ENCODE measurements around the gene HNRNPA1. TPM values are rescaled to one million over a fixed set of nuclear protein-coding genes. Genes with fewer than 3 reads are reported as not detected.

HNRNPA1 gene
- total and polyA plus RNA-seq, 2 of the 4 experiments (the other 2 are of a cell fraction): 747 to 1,409 TPM

DNA sequence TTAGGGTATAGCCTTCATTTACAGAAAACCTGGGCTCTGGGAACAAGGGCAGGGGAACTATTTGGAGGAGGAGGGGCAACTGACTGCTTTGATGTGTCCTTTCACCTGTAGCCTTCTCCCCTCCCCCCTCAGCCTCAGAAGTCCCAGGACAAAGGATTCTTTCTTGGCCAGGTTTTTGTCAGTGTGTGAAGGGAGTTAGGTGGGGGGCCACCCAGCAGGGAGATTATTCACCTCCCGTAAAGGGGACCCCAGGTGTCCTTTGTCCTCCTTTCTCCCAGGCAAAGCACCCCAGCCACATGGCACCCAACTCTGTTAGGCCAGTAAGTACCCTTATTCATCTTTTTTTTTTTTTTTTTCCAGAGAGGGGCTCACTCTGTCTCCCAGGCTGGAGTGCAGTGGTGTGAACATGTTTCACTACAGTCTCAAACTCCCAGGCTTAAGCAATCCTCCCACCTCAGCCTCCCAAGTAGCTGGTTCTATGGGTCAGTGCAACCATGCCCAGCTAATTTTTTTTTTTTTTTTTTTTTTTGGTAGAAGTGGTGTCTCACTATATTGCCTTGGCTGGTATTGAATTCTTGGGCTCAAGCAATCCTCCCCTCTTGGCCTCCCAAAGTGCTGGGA, 21.0 kb downstream of the HNRNPA1 start:
- POLR2A ChIA-PET (ENCODE audit: unreplicated experiment): interaction anchor here (0.6 kb wide), 1 partner anchor 55 kb away, joined by 6 read pairs; no protein-coding TSS in a partner anchor
- no peak overlapping the region for H3K27ac ChIP-seq (ENCODE audit: insufficient read depth, low read length)
- H3K4me2 ChIP-seq (ENCODE audit: low read depth, low read length): no peak overlapping the region
- no peaks in the 10 kb centered on the region for H3K9me3 ChIP-seq (ENCODE audit: control insufficient read depth, insufficient read depth, low read length)
- H3K36me3 ChIP-seq (ENCODE audit: control insufficient read depth, insufficient read depth, low read length): no peaks in the 10 kb centered on the region
- H3K4me3 ChIP-seq (ENCODE audit: insufficient read depth, low read depth, low read length): no peak overlapping the region
- intact Hi-C loops (cut with micrococcal nuclease): no loop called here
- H2AK5ac ChIP-seq (ENCODE audit: low read depth, low read length): no peak overlapping the region
- ATAC-seq (ENCODE audit: low read depth) (no peak), DNase-seq (no peak)
- no peak overlapping the region for H2BK5ac ChIP-seq (ENCODE audit: low read depth, low read length, poor library complexity, severe bottlenecking)
- H2BK20ac ChIP-seq (ENCODE audit: low read depth, low read length): no peak overlapping the region
- H4K91ac ChIP-seq (ENCODE audit: insufficient read depth, low read depth, low read length): no peak overlapping the region
- BruUV-seq (replicated peaks): no TSS peak
- peaks cover 38% of the 10 kb centered on the region for H3K27me3 ChIP-seq (ENCODE audit: control insufficient read depth, insufficient read depth, low read length)
- no CpG with 5 or more reads among the region's 1 CpG for WGBS, 2 experiments (ENCODE audit: extremely low coverage in 2 of 2, insufficient read length in 1 of 2)
- 0 out of 2 replicates have a peak, but pooled peaks cover 3% of the 10 kb centered on the region for H3K9me1 ChIP-seq (ENCODE audit: insufficient read depth, low read length)
- TF ChIP-seq, protein P1, sequence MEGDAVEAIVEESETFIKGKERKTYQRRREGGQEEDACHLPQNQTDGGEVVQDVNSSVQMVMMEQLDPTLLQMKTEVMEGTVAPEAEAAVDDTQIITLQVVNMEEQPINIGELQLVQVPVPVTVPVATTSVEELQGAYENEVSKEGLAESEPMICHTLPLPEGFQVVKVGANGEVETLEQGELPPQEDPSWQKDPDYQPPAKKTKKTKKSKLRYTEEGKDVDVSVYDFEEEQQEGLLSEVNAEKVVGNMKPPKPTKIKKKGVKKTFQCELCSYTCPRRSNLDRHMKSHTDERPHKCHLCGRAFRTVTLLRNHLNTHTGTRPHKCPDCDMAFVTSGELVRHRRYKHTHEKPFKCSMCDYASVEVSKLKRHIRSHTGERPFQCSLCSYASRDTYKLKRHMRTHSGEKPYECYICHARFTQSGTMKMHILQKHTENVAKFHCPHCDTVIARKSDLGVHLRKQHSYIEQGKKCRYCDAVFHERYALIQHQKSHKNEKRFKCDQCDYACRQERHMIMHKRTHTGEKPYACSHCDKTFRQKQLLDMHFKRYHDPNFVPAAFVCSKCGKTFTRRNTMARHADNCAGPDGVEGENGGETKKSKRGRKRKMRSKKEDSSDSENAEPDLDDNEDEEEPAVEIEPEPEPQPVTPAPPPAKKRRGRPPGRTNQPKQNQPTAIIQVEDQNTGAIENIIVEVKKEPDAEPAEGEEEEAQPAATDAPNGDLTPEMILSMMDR (conservative IDR thresholded peaks at IDR 0.05; ENCODE audit: low read depth, low read length): no peak
- TF ChIP-seq, protein P2, sequence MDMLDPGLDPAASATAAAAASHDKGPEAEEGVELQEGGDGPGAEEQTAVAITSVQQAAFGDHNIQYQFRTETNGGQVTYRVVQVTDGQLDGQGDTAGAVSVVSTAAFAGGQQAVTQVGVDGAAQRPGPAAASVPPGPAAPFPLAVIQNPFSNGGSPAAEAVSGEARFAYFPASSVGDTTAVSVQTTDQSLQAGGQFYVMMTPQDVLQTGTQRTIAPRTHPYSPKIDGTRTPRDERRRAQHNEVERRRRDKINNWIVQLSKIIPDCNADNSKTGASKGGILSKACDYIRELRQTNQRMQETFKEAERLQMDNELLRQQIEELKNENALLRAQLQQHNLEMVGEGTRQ (IDR thresholded peaks at IDR 0.05; ENCODE audit: low read depth, low read length): no peak
- TF ChIP-seq CEBPB (IDR thresholded peaks at IDR 0.05; ENCODE audit: low read depth, low read length): no peak
- no peak for TF ChIP-seq SMC3 (IDR thresholded peaks at IDR 0.05; ENCODE audit: low read depth, low read length)
- TF ChIP-seq FOS (IDR thresholded peaks at IDR 0.05; ENCODE audit: low read depth, low read length): no peak
- TF ChIP-seq MAZ (IDR thresholded peaks at IDR 0.05; ENCODE audit: borderline replicate concordance, low read depth, low read length): no peak
- no peak for TF ChIP-seq BHLHE40 (IDR thresholded peaks at IDR 0.05; ENCODE audit: low read depth, low read length)
- TF ChIP-seq POLR2A (IDR thresholded peaks at IDR 0.05; ENCODE audit: low read depth, low read length): no peak
- TF ChIP-seq CHD1 (IDR thresholded peaks at IDR 0.05; ENCODE audit: low read depth, low read length): no peak
- TF ChIP-seq NFE2L2 (IDR thresholded peaks at IDR 0.05; ENCODE audit: low read depth, low read length): no peak
- TF ChIP-seq MAFK (IDR thresholded peaks at IDR 0.05; ENCODE audit: low read depth, low read length): no peak
- no peak overlapping the region; the same call in 1 of the 2 replicates for H3K23ac ChIP-seq (ENCODE audit: low read depth, low read length)
- no peak overlapping the region for H3K14ac ChIP-seq (replicated peaks; ENCODE audit: low read depth, low read length)
- no peak overlapping the region for H3K4ac ChIP-seq (ENCODE audit: low read depth, low read length)
- H4K5ac ChIP-seq (ENCODE audit: low read depth, low read length): no peak overlapping the region
- H3K79me1 ChIP-seq (ENCODE audit: low read depth in 1 of 2, low read length in 2 of 2): no peaks in the 10 kb centered on the region
- dilution Hi-C loops (cut with HindIII; ENCODE audit: low sequenced_read_pairs, unreplicated experiment): no loop called here
- no peak overlapping the region for H3K9ac ChIP-seq (ENCODE audit: low read depth, low read length)
- H3K4me1 ChIP-seq (ENCODE audit: control insufficient read depth, insufficient read depth, low read length): peaks cover 9% of the 10 kb centered on the region
- no peak overlapping the region for H3K18ac ChIP-seq (ENCODE audit: low read depth, low read length)
- H2BK15ac ChIP-seq (ENCODE audit: low read depth, low read length): no peak overlapping the region
- no peak overlapping the region; a peak in 1 of 4 replicates for H4K8ac ChIP-seq (ENCODE audit: low read depth in 2 of 2, low read length in 2 of 2)
- H2AFZ ChIP-seq (replicated peaks; ENCODE audit: low read length, poor library complexity): no peak overlapping the region
- no peak overlapping the region for H2BK120ac ChIP-seq (ENCODE audit: low read depth, low read length)
- in situ Hi-C loops (cut with MboI; ENCODE audit: low sequenced_read_pairs): no loop called here
- CTCF ChIA-PET: interaction anchor here (0.7 kb wide), 1 partner anchor 25 kb away, joined by 3 read pairs; no protein-coding TSS in a partner anchor
- H2AK9ac ChIP-seq (replicated peaks; ENCODE audit: low read depth, low read length, poor library complexity): peak overlapping the region; percentile 60
- no peak overlapping the region for H3K56ac ChIP-seq (ENCODE audit: extremely low read depth, insufficient read depth, low read length)
- H4K20me1 ChIP-seq (ENCODE audit: insufficient read depth, low read length): no peaks in the 10 kb centered on the region

All from IMR-90 (cell line).